Stimulated activated CD4-positive, alpha-beta T cell treated with anti-CD3 and anti-CD28 coated beads, Interleukin-1b, Interleukin-23, amount 100 ng/mL, for 24 hours (primary cell): ENCODE data around the gene ANKRD10.

Source experiments
- DNase-seq, 4 experiments: peaks; one replicate each; pipeline ENCODE4 v3.0.0-alpha.2; 2020; ENCODE audit warnings: low read depth in 4 of 4, low spot score in 1 of 4

Gene ANKRD10

GRCh38 chr13:110886870-110887596 is 27.8 kb downstream of the ANKRD10 start:
- DNase-seq = no peak

DNA sequence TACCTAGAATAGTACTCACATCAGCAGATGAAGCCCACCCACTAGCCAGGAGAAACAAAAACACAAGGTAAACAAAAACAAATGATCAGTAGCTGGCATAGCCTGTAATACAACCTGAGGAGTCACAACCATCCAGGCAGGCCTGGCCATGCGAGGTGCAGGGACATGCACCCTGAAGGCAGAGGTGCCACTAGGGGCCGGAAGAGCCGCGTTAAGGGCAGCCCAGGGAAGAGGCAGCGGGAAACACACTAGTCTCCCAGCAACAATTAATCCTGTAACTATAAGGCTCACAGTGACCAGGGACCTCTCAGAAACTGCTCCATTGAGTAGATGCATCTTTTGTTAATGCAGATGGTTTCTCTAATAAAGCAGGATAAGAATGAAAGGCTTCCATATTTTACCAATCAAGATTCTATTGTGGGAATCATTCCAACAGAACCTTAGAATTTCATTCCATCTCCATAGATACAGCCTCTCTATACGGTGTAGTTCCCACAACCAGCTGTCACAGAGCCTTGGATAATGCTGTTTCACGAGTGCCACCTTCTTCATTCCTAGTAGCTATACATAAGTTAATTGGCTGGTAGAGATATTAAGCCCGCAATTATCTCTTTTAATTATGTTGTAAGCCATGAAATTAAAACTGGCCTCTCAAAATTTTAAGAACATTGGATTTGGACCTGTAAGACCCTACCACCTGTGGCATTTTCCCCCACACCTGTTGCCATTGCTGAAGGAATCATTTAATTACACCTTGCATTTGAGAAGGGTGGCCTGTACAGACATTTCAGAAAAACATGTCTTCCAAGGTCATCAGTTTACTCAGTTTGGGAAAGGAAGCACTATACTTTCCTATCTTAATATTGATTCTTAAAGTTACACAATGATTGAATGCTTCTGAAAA is 28.7 kb downstream of the ANKRD10 start:
- DNase-seq = no peak

- DNase-seq = no peak
These were observed 29.4 kb downstream of the ANKRD10 start for GRCh38 chr13:110885516-110885915.

DNA sequence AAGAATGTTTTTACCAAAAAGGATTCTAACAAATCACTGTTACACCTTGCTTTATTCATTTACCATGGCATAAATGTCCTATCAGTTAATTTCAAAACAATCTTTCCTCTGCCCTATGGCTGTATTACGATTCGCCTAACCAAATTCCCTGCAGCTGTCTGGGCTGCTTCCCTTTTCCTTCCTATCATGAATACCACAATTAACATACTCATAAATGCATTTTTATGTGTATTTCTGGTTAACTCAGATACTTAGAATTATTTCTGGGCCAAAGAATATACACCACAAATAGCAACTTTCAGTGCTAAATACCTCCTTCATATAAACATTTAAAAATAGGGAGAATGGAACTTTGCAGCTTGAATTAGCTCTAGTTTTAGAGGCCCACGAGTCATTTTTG is 30.4 kb downstream of the ANKRD10 start:
- no peak for DNase-seq

DNA sequence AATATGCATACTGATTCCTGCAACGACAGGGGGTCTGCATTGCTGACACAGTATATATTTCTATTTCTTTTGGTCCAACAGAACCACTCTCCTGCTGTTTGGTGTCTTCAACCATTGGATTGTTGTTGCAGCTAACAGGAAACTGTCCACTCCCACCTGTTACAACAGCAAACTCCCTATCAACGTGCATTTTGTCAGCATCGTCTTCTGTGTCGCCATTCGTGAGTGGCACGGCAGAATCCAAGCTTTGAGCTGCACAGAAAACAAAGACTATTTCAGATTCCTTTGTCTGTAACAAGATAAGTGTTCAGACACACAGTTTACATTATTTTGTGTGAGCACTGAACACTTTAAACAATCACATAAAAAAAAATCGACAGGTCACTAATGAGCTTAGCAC is 31.3 kb downstream of the ANKRD10 start:
- DNase-seq = no peak

DNA sequence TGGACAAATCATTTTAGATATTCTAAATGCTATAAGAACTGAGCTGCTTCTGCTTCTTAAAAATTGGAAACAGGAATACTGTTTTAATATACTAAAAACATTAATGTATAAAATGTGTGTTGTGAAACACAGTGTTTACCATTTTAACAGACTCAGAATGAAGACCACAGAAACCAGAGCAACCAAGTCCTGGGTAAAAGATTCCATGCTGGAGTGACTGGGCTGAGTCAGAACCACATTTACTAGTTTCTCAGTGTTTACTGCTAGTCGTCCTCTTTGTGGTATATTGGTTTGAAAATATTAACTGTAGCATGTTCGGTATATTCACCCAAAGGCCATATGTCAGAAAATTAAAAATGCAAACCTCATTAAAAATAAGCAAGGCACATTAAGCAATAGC is 31.9 kb downstream of the ANKRD10 start:
- DNase-seq = no peak

GRCh38 chr13:110881839-110882627 is 32.8 kb downstream of the ANKRD10 start:
- no peak for DNase-seq

GRCh38 chr13:110880627-110881026 is 34.2 kb downstream of the ANKRD10 start:
- no peak for DNase-seq

DNA sequence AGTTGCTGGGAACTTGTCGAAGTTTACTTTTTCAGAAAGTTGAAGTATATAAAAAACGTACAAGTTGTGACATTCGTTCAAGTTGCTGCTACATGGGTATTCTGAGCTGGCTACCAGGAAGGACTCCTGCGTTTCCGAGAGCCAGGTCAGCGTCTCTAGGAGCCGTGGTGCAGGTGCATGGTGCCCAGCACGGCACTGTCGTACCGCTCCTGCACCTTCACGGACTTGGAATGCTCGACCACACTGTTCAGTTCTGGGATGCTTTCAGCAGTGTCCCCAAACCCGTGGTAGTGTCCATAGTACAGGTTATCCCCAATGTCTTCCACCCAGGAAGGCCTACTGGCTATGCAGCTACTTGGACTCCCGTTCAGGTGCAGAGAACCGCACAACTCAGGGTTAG is 35.4 kb downstream of the ANKRD10 start:
- DNase-seq = no peak

DNA sequence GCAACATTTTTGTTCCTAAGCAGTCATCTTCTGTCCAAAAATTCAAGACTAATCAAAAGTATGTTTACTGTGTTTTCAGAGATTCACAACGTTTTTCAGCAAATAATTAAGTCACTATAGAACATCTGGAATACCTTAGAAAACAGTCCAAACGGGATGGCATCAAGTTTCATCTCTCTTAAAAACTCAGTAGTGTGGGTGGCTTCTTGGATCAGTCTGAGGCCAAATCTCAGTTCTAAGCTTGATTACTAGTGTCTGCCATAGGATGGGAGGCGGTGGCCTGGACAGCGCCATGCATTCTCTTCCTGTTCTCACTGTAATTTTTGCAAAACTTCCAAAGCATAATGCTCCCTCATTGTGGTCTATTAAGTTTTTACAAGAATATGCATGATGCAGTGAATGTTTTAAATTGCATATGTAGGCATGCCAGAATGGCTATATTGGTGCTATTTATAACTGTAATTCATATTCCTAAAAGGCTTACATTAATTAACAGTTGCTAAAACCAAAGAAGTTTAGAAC is 37.1 kb downstream of the ANKRD10 start:
- DNase-seq = no peak

- DNase-seq = no peak
These were observed 38.3 kb downstream of the ANKRD10 start for GRCh38 chr13:110876609-110877008.

DNA sequence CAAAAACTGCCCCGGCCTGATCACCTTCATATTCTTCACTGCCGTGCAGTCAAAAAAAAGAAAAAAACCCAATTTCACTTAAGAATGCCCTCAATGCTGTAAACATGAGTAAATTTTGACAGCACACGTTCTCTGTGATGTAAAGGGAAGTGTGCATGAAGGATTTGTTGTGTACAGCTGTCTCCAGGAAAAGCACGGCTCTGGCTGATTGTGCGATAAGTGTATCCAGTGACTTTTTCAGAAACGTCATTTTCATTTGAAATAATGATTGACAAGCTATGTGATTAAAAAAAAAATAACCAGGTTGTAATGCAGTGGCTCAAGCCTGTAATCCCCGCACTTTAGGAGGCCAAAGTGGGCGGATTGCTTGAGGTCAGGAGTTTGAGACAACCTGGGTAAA is 39.6 kb downstream of the ANKRD10 start:
- no peak for DNase-seq

- DNase-seq = peak in 3 of 4 experiments; percentile 32 to 68 (median 53)
These were observed 40.3 kb downstream of the ANKRD10 start for GRCh38 chr13:110874508-110874960.

- no peak for DNase-seq
These were observed 41.0 kb downstream of the ANKRD10 start for GRCh38 chr13:110873639-110874507.

- DNase-seq = no peak
These were observed 41.9 kb downstream of the ANKRD10 start for GRCh38 chr13:110872768-110873638.

DNA sequence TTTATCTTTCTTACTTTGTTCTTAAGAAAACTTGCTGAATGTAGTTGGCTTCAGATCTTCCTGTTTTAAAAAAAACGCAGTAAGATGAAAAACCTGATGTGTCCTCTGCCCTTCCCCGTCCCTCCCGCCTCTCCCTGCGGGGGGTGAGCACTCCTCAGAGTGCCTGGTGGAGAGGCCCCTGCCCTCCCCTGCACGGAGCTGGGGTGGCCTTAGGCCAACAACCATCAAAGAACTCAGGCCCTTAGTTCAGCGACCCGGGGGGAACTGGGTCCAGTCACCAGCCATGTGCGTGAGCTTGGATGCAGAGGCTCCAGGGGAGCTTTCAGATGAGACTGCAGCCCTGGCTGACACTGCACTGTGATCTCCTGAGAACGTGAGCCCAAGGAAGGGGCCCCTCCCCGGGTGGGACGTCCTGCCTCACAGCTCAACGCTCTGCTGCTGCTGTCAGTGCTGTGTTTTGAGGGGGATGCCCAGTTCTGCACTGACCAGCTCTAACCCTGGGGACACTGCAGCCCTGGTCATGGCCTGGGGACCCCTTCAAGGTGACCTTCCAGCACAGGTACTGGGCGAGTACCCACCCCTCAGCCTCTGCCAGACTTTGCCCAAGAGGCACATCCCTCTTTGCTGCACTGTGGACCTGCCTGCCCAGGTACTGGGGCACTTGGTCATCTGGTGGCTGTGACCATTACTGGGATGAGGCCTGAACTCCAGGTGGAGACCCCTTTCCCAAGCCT is 42.7 kb downstream of the ANKRD10 start:
- no peak for DNase-seq

GRCh38 chr13:110869805-110870706 is 44.8 kb downstream of the ANKRD10 start:
- DNase-seq = no peak
